ENCODE measurements around the gene SRGAP3.

DNA sequence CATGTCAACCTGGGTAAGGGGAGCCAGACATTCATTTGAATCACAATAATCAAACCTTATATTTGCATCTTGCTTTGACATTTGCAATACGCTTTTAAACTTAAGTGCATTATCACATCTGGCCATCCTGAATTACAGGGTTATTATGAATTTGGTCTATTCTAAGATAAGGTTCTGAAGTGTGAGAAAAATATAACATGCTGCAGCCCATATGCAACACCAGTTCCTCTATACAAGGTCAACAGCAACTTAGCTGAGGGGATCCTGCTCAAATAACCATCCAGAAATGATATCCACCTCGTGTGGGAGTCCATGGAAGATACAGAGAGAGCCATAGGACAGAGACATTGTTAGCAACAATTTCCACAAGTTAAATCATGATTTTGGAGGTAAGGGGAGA lies 213.5 kb downstream of the SRGAP3 start:
- no peak for TF ChIP-seq POLR2A (IDR thresholded peaks at IDR 0.05)
- TF ChIP-seq, protein P1, sequence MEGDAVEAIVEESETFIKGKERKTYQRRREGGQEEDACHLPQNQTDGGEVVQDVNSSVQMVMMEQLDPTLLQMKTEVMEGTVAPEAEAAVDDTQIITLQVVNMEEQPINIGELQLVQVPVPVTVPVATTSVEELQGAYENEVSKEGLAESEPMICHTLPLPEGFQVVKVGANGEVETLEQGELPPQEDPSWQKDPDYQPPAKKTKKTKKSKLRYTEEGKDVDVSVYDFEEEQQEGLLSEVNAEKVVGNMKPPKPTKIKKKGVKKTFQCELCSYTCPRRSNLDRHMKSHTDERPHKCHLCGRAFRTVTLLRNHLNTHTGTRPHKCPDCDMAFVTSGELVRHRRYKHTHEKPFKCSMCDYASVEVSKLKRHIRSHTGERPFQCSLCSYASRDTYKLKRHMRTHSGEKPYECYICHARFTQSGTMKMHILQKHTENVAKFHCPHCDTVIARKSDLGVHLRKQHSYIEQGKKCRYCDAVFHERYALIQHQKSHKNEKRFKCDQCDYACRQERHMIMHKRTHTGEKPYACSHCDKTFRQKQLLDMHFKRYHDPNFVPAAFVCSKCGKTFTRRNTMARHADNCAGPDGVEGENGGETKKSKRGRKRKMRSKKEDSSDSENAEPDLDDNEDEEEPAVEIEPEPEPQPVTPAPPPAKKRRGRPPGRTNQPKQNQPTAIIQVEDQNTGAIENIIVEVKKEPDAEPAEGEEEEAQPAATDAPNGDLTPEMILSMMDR (IDR thresholded peaks at IDR 0.05): no peak
